Measurements from ENCODE around the gene NKG7.

DNA sequence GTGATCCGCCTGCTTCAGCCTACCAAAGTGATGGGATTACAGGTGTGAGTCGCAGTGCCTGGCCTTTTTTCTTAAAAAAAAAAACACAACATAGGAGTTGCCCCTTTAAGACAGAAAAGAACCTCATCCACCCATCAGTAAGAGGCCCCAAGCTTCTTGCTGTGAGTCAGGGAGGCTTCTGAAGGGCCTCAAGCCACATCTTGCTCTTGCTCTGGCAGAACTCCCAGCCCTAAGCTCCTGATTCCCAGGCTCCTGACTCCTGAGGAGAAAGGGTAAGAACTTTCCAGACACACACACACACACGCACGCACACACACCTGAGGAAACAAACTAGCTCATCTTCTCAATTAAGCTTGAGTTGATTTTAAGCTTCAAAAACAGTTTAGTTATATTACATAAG lies 13.2 kb downstream of the NKG7 start:
- TF ChIP-seq POLR2AphosphoS5 (IDR thresholded peaks at IDR 0.05) (no peak), CTCF (IDR thresholded peaks at IDR 0.05) (no peak)

Measured in suprapubic skin (tissue), 3 donors.